Fibroblast of skin of abdomen (primary cell): Measurements from ENCODE around the gene TBK1. TPM values are rescaled to one million over a fixed set of nuclear protein-coding genes. Genes with fewer than 3 reads are reported as not detected.
A peak's percentile ranks its signal among the peaks of the same experiment; 100 is the strongest.

Experiments used
- DNase-seq: peaks from one replicate; pipeline ENCODE4 v3.0.0-alpha.2; 2013
- polyA plus RNA-seq, 2 experiments: library from polyadenylated mRNA; unstranded; fragments of 120-200 nt; gene quantifications; one replicate each; pipeline ENCODE4 v1.2.1, GENCODE V29; 2013; ENCODE audit not compliant: insufficient read length in 2 of 2

TBK1 gene
- 18.8 TPM for polyA plus RNA-seq (2013, experiment 1 of 2; ENCODE audit: insufficient read length)
- polyA plus RNA-seq (2013, experiment 2 of 2; ENCODE audit: insufficient read length), result 19.3 TPM

- DNase-seq, result peak; percentile 81
These were observed at the start of gene TBK1 for GRCh38 chr12:64451687-64452558. TSS of gene TBK1 (plus strand) at chr12:64452120. CDS start at chr12:64455871, 3,751 bp downstream.

GRCh38 chr12:64402181-64402580 is 49.7 kb upstream of the TBK1 start:
- no peak for DNase-seq

- peak; percentile 99 for DNase-seq
These were observed 48.0 kb upstream of the TBK1 start, which contains the start of gene XPOT for GRCh38 chr12:64403707-64404469. TSS of gene XPOT (plus strand) at chr12:64404392. CDS start at chr12:64410036, 5,644 bp downstream.

GRCh38 chr12:64404470-64405256 is 47.3 kb upstream of the TBK1 start:
- peak; percentile 97 for DNase-seq

GRCh38 chr12:64407342-64408223 is 44.3 kb upstream of the TBK1 start:
- no peak for DNase-seq

- no peak for DNase-seq
These were observed 40.5 kb upstream of the TBK1 start for GRCh38 chr12:64411427-64411826.

- peak; percentile 56 for DNase-seq
These were observed 39.5 kb upstream of the TBK1 start for GRCh38 chr12:64412459-64412858.

- no peak for DNase-seq
These were observed 38.0 kb upstream of the TBK1 start for GRCh38 chr12:64413884-64414283.

- no peak for DNase-seq
These were observed 33.7 kb upstream of the TBK1 start for GRCh38 chr12:64418209-64418608.

GRCh38 chr12:64419696-64420095 is 32.2 kb upstream of the TBK1 start:
- no peak for DNase-seq

- DNase-seq, result no peak
These were observed 23.9 kb upstream of the TBK1 start for GRCh38 chr12:64427988-64428387.

- DNase-seq, result no peak
These were observed 23.0 kb upstream of the TBK1 start for GRCh38 chr12:64428956-64429355.

- no peak for DNase-seq
These were observed 21.0 kb upstream of the TBK1 start for GRCh38 chr12:64430886-64431285.

- peak; percentile 20 for DNase-seq
These were observed 20.1 kb upstream of the TBK1 start for GRCh38 chr12:64431791-64432190.

GRCh38 chr12:64433915-64434314 is 18.0 kb upstream of the TBK1 start:
- no peak for DNase-seq

- no peak for DNase-seq
These were observed 11.8 kb upstream of the TBK1 start for GRCh38 chr12:64440100-64440499.

GRCh38 chr12:64445490-64445889 is 6.4 kb upstream of the TBK1 start:
- no peak for DNase-seq

GRCh38 chr12:64446295-64446694 is 5.6 kb upstream of the TBK1 start:
- DNase-seq, result no peak

GRCh38 chr12:64450057-64450640 is 1.8 kb upstream of the TBK1 start:
- DNase-seq, result no peak

- no peak for DNase-seq
These were observed 1.0 kb upstream of the TBK1 start for GRCh38 chr12:64450711-64451486.
